GM18909 (cell line): ENCODE data around the gene CXCL9.
"Not testable (repeated sequence)": the region's sequence is repeated elsewhere in the genome, so short reads cannot be mapped to it uniquely, and the experiment has no call there.

Experiments used
- ATAC-seq: cut with Tn5 transposase; IDR thresholded peaks from one replicate; pipeline ENCODE4 v1.9.1; 2021; ENCODE audit warnings: mild to moderate bottlenecking; ENCODE audit not compliant: unreplicated experiment, poor library complexity

The CXCL9 gene

DNA sequence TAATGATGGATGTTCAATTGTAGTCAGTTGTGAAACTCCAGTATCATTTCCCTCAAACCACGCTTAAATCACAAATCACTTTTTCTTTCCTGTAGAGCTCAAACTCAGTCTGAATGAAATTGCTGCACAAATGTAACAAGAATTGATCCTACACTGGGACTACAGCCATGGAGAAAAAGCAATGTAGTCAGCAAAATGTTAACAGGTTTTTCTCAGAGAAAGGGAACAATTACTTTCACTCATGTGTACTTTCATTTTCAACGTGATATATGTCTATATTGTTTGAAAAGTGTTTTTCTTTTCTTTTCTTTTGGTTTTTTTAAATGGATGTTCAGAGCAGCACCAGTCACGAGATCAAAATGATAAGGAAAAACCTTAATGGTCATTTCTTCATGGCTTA is 39.2 kb downstream of the CXCL9 start:
- no peak for ATAC-seq

DNA sequence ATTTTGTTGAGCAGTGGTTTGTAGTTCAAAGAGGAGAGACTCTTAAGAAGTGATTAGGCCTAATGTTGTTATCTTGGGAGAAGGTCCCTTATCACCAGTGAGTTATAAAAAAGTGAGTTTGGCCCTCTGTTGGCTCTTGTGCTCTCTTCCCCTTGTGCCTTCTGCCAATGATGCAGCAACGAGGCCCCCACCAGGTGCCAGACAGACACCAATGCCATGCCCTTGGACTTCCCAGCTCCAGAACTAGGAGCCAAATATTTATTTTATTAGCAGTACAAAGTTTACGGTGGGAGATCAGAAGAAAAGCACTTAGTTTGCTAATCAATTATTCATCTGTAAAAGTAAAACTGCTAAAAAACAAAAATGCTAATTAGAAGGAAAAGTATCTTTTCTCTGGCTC is 43.8 kb downstream of the CXCL9 start:
- no peak for ATAC-seq

DNA sequence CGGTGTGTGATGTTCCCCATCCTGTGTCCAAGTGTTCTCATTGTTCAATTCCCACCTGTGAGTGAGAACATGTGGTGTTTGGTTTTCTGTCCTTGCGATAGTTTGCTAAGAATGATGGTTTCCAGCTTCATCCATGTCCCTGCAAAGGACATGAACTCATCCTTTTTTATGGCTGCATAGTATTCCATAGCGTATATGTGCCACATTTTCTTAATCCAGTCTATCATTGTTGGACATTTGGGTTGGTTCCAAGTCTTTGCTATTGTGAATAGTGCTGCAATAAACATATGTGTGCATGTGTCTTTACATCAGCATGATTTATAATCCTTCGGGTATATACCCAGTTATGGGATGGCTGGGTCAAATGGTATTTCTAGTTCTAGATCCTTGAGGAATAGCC is 45.2 kb downstream of the CXCL9 start:
- ATAC-seq: not testable (repeated sequence)

DNA sequence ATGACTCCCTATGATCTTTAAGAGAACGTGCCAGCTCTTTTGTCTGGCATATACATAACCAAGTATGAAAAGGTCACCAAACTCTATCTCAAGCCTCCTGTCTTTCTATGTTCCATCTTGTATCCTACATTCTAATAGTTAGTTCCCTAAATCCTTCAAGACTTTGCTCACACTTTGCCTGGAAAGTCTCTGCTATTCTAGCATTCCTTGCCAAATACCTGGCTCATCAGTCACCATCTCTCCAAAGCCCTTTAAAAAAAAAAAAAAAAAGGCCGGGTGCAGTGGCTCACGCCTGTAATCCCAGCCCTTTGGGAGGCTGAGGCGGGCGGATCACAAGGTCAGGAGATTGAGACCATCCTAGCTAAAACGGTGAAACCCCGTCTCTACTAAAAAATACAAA is 48.8 kb downstream of the CXCL9 start:
- not testable (repeated sequence) for ATAC-seq

DNA sequence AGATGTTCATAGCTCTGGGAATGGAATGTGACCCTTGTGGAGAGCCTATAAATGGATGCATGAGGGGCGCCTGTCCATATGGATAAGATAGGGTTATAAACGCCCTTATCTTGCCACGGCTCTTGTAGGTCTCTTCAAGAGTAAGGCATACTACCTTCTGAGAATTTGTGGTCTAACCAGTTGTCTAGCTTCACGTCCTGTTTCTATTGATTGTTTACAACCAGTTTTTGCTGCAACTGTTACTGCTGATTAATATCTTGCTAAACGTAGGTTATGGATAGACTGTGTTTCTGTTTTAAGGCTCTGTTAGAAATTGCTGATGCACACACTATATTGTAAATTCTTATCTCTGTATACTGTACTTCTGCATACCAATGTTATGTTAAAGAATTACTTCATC is 52.5 kb downstream of the CXCL9 start:
- not testable (repeated sequence) for ATAC-seq

DNA sequence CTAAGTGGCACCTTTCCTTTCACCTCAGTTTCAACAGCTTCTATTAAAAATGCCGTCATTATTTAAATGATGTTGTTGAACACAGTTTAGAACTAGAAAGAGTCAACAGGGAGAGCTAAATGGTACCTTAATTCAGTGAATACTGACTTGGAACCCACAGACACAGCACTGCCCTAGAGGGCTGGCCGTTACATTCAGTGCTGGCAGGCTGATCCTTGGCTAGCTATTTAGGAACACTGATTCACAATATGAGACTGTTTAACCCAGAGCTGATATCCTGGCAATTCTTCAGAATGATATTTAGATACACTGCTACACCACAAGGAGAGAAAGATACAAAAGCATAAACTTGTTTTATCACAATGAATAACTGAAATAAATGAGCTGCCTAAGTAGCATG is 53.8 kb downstream of the CXCL9 start:
- no peak for ATAC-seq
